ENCODE results near the gene HOXA9.

The HOXA9 gene

GRCh38 chr7:27151341-27151930, 13.9 kb downstream of the HOXA9 start:
- Histone ChIP-seq H3K36me3 (ENCODE audit: control insufficient read depth in 1 of 2, insufficient read depth in 2 of 2, low read length in 2 of 2) (no peaks in the 10 kb centered on the region), H3K9me3 (ENCODE audit: control insufficient read depth in 1 of 2, low read length in 2 of 2) (no peaks in the 10 kb centered on the region), H3K9ac (ENCODE audit: low read depth in 1 of 2, low read length in 2 of 2) (no peak overlapping the region), H3K4me1 (ENCODE audit: control insufficient read depth in 1 of 2, insufficient read depth in 2 of 2, low read length in 2 of 2) (peaks cover 29 to 45% of the 10 kb centered on the region in 2 donors), H3K27ac (ENCODE audit: low read depth, low read length) (peak overlapping the region; percentile 67), H3K4me3 (ENCODE audit: low read depth in 1 of 2, low read length in 2 of 2) (peak overlapping the region; percentile 56 to 60), H3K27me3 (ENCODE audit: control insufficient read depth in 1 of 2, insufficient read depth in 2 of 2, low read length in 2 of 2) (peaks cover 92 to 95% of the 10 kb centered on the region in 2 donors)

DNA sequence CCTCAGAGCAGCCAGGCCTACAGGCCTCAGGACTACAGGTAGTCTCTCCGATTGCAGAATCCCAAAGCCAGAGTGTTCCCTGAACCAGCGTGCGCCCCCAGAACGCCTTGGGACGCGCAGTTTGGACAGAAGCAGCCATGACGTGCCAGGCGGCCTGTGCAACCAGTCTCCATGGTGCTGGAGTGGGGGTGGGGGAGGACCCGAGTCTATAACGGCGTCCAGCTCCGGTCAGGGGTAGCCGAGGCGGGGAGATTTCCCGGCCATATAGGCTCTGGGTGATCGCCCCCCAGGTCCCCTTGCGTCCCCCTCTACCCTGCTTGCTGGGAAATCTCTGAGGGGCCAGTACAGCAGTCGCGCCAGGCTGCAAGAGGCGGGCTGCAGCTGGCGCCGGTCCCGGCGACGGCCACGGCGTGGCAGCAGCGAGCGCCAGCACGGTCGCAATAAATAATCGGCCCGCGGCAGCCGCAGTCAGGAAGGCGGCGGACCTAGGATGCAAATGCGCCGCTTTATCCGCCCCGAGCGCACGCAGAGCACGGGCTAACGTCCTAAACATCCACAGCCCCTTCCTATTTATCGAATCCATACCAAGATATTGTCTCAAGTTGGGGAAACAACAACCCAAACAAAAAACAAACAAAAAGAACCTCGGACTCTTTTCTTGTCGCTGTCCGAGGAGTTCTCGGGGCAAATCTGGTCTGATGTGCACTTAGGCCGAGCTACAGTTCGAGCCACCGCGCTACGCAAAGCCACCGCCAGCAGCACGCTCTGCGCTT, 14.6 kb downstream of the HOXA9 start:
- H3K4me1 ChIP-seq (ENCODE audit: control insufficient read depth in 1 of 2, insufficient read depth in 2 of 2, low read length in 2 of 2) = peaks cover 29 to 40% of the 10 kb centered on the region in 2 donors
- H3K9me3 ChIP-seq (ENCODE audit: control insufficient read depth in 1 of 2, low read length in 2 of 2) = no peaks in the 10 kb centered on the region
- H3K4me3 ChIP-seq (ENCODE audit: low read depth in 1 of 2, low read length in 2 of 2) = peak overlapping the region; percentile 56 to 60
- H3K9ac ChIP-seq (ENCODE audit: low read depth in 1 of 2, low read length in 2 of 2) = no peak overlapping the region
- peak overlapping the region; percentile 64 for H3K27ac ChIP-seq (ENCODE audit: low read depth, low read length)
- H3K27me3 ChIP-seq (ENCODE audit: control insufficient read depth in 1 of 2, insufficient read depth in 2 of 2, low read length in 2 of 2) = peaks cover 92 to 94% of the 10 kb centered on the region in 2 donors
- H3K36me3 ChIP-seq (ENCODE audit: control insufficient read depth in 1 of 2, insufficient read depth in 2 of 2, low read length in 2 of 2) = no peaks in the 10 kb centered on the region

GRCh38 chr7:27149842-27150567, 15.3 kb downstream of the HOXA9 start:
- Histone ChIP-seq H3K27ac (ENCODE audit: low read depth, low read length) (peak overlapping the region; percentile 64), H3K9ac (ENCODE audit: low read depth in 1 of 2, low read length in 2 of 2) (no peak overlapping the region), H3K4me3 (ENCODE audit: low read depth in 1 of 2, low read length in 2 of 2) (peak overlapping the region; percentile 56 to 60), H3K27me3 (ENCODE audit: control insufficient read depth in 1 of 2, insufficient read depth in 2 of 2, low read length in 2 of 2) (peaks cover 90 to 93% of the 10 kb centered on the region in 2 donors), H3K4me1 (ENCODE audit: control insufficient read depth in 1 of 2, insufficient read depth in 2 of 2, low read length in 2 of 2) (peaks cover 25 to 37% of the 10 kb centered on the region in 2 donors), H3K36me3 (ENCODE audit: control insufficient read depth in 1 of 2, insufficient read depth in 2 of 2, low read length in 2 of 2) (no peaks in the 10 kb centered on the region), H3K9me3 (ENCODE audit: control insufficient read depth in 1 of 2, low read length in 2 of 2) (no peaks in the 10 kb centered on the region)

DNA sequence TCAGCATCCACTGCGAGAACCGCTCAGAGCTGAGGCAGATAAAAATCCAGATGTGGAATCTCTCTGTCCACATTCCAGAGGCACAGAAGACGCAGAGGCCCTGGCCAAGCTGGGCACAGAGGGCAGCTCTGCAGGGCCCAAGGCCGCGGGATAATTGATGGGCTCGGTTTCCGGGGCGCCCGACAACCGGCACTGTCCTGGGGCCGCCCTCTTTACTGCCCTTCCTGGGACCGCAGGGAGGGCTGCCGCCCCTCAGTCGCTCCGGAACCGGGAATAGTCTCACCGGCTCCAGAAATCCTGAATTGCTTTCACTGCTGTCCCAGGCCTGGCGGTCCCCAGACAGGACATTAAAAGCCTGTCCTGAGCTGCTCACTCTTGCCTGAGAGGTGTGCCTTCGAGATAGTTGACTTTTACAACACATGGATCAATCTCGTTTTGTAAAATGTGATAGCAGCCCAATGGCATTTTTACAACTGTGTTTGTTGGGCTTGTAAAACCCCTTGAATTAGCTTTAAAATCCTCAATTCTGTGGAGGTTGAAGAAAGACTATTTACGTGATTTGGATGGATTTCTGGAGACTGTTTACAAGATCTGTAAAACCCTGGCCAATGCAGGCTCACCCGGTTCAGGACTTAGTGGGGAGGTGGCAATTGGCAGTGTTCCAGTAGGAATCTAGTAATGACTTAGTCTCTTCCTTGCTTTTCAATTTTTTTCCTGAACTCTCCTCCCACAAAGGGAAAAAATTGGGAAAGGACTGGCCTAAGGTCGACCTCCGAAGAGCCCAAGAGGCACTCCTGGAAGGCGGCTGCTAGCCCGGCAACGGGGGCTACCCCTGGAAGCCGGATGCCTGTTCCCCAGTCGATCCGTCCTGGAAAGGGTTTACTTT, 16.3 kb downstream of the HOXA9 start:
- Histone ChIP-seq H3K4me3 (ENCODE audit: low read depth in 1 of 2, low read length in 2 of 2) (peak overlapping the region in 1 of 2 donors; percentile 36), H3K27ac (ENCODE audit: low read depth, low read length) (no peak overlapping the region), H3K9ac (ENCODE audit: low read depth in 1 of 2, low read length in 2 of 2) (no peak overlapping the region)

DNA sequence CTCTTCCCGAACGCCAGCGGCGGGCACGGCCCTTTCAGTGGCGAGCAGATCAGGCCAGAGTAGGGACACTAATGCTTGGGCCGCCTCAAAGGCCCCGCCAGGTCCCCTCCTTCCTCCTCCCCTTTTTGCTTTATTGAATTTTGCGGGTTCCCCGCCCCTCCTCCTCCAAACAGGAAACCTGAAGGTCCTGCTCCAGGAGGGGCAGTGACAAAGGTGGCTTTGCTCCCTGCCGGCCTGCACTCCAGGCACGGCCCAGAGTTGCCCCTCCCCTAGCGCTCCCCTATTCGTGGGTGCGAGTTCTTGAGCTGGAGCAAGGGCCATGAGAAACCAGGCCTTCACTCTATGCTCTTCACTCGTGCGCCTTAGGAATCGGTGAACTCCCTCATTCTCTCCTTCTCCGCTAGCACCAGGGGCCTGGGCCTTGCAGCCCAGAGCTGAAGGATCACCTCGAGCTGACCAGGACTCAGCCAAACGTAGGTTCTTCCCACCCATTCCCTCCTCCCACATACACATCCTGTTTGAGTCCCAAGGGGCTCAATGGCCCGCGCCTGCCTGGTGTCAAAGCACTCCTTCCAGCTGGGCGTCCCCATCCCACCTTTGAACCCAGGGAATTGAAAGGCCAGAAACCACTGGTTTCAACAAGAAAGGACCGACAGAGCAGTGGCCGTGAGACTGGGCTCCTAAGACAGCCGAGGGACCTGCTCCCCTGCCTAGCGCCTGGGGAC, 17.1 kb downstream of the HOXA9 start:
- Histone ChIP-seq H3K4me1 (ENCODE audit: control insufficient read depth in 1 of 2, insufficient read depth in 2 of 2, low read length in 2 of 2) (peaks cover 31 to 46% of the 10 kb centered on the region in 2 donors), H3K27me3 (ENCODE audit: control insufficient read depth in 1 of 2, insufficient read depth in 2 of 2, low read length in 2 of 2) (peaks cover 87 to 91% of the 10 kb centered on the region in 2 donors)

More for the DNA sequence above, 16.3 kb downstream of the HOXA9 start:
- peaks cover 89 to 93% of the 10 kb centered on the region in 2 donors for H3K27me3 ChIP-seq (ENCODE audit: control insufficient read depth in 1 of 2, insufficient read depth in 2 of 2, low read length in 2 of 2)
- no peaks in the 10 kb centered on the region for H3K9me3 ChIP-seq (ENCODE audit: control insufficient read depth in 1 of 2, low read length in 2 of 2)
- peaks cover 29 to 44% of the 10 kb centered on the region in 2 donors for H3K4me1 ChIP-seq (ENCODE audit: control insufficient read depth in 1 of 2, insufficient read depth in 2 of 2, low read length in 2 of 2)
- H3K36me3 ChIP-seq (ENCODE audit: control insufficient read depth in 1 of 2, insufficient read depth in 2 of 2, low read length in 2 of 2) = no peaks in the 10 kb centered on the region

GRCh38 chr7:27147199-27148030, 17.9 kb downstream of the HOXA9 start, which contains the start of gene HOXA6:
Gene HOXA6 (minus strand): TSS chr7:27147774. CDS start chr7:27147749, 25 bp downstream.
- no peaks in the 10 kb centered on the region for H3K36me3 ChIP-seq (ENCODE audit: control insufficient read depth in 1 of 2, insufficient read depth in 2 of 2, low read length in 2 of 2)
- no peak within 1 kb of the TSS for H3K9ac ChIP-seq (ENCODE audit: low read depth in 1 of 2, low read length in 2 of 2)
- H3K4me1 ChIP-seq (ENCODE audit: control insufficient read depth in 1 of 2, insufficient read depth in 2 of 2, low read length in 2 of 2) = peaks cover 28 to 44% of the 10 kb centered on the region in 2 donors
- peak within 1 kb of the TSS; percentile 17 to 36 for H3K4me3 ChIP-seq (ENCODE audit: low read depth in 1 of 2, low read length in 2 of 2)
- H3K27ac ChIP-seq (ENCODE audit: low read depth, low read length) = peak within 1 kb of the TSS; percentile 37
- H3K27me3 ChIP-seq (ENCODE audit: control insufficient read depth in 1 of 2, insufficient read depth in 2 of 2, low read length in 2 of 2) = peaks cover 87 to 89% of the 10 kb centered on the region in 2 donors
- H3K9me3 ChIP-seq (ENCODE audit: control insufficient read depth in 1 of 2, low read length in 2 of 2) = no peaks in the 10 kb centered on the region

More for the DNA sequence above, 17.1 kb downstream of the HOXA9 start:
- no peaks in the 10 kb centered on the region for H3K9me3 ChIP-seq (ENCODE audit: control insufficient read depth in 1 of 2, low read length in 2 of 2)
- no peak overlapping the region for H3K9ac ChIP-seq (ENCODE audit: low read depth in 1 of 2, low read length in 2 of 2)
- H3K27ac ChIP-seq (ENCODE audit: low read depth, low read length) = no peak overlapping the region
- H3K4me3 ChIP-seq (ENCODE audit: low read depth in 1 of 2, low read length in 2 of 2) = peak overlapping the region in 1 of 2 donors; percentile 36
- no peaks in the 10 kb centered on the region for H3K36me3 ChIP-seq (ENCODE audit: control insufficient read depth in 1 of 2, insufficient read depth in 2 of 2, low read length in 2 of 2)

DNA sequence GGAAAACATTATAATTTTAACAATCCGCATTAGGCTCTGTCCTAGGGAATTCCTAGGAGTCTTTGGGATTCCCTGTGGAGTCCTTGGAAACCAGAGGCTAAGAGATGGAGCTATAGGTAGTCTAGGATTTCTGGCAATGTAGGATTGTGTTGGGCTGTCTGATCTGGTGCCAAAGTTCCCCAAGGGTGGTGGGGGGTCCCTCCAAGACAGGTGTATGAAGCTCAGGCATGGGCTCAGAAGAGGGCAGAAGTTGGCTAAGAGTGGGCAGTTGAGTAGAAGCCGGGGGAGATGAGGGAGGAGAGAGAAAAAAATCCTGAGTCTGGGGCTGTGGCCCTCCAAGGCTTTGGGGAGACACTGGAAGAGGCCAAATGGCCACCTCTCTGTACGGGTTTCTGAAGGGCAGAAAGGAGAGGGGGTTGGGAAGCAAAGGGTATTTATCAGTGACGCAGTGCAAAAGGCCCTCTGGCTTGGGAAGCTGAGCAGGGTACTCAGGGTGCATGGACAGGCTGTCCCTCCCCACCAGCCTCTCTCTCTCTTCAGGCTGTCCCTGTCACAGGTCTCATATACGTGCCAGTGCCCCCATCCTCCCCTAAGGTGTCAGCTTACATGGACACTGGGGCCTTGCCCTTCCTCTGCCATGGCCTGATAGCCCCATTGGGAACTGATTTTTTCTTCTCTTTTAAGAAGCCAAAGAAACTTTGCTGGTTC, 18.7 kb downstream of the HOXA9 start:
- Histone ChIP-seq H3K27me3 (ENCODE audit: control insufficient read depth in 1 of 2, insufficient read depth in 2 of 2, low read length in 2 of 2) (peaks cover 87 to 89% of the 10 kb centered on the region in 2 donors), H3K36me3 (ENCODE audit: control insufficient read depth in 1 of 2, insufficient read depth in 2 of 2, low read length in 2 of 2) (no peaks in the 10 kb centered on the region), H3K9ac (ENCODE audit: low read depth in 1 of 2, low read length in 2 of 2) (no peak overlapping the region), H3K4me3 (ENCODE audit: low read depth in 1 of 2, low read length in 2 of 2) (no peak overlapping the region), H3K4me1 (ENCODE audit: control insufficient read depth in 1 of 2, insufficient read depth in 2 of 2, low read length in 2 of 2) (peaks cover 22 to 36% of the 10 kb centered on the region in 2 donors), H3K27ac (ENCODE audit: low read depth, low read length) (peak overlapping the region; percentile 37), H3K9me3 (ENCODE audit: control insufficient read depth in 1 of 2, low read length in 2 of 2) (no peaks in the 10 kb centered on the region)

DNA sequence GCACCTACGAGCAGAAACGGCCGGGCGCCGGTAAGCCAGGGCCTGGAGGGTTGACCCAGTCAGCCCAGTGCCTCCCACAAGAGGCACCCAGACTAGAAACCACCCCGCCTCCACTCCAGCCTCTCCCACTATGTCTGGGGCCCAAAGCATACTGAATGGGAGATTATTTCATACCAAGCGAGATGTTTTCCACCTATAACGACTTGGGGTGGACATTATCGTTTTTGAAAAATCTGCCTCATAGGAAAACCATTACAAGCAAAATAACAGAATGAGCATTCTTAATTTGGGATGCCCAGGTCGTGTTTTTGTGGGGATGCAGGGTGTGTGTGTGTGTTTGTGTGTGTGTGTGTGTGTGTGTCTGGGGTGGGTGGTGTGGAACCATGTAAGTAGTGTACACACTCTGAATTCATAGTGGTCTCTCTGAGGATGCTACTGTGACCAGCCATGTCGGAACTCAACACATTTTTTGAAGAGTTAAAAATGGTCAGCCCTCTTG, 19.4 kb downstream of the HOXA9 start:
- Histone ChIP-seq H3K27me3 (ENCODE audit: control insufficient read depth in 1 of 2, insufficient read depth in 2 of 2, low read length in 2 of 2) (peaks cover 85 to 89% of the 10 kb centered on the region in 2 donors), H3K36me3 (ENCODE audit: control insufficient read depth in 1 of 2, insufficient read depth in 2 of 2, low read length in 2 of 2) (no peaks in the 10 kb centered on the region), H3K4me3 (ENCODE audit: low read depth in 1 of 2, low read length in 2 of 2) (no peak overlapping the region), H3K9ac (ENCODE audit: low read depth in 1 of 2, low read length in 2 of 2) (no peak overlapping the region), H3K9me3 (ENCODE audit: control insufficient read depth in 1 of 2, low read length in 2 of 2) (no peaks in the 10 kb centered on the region), H3K4me1 (ENCODE audit: control insufficient read depth in 1 of 2, insufficient read depth in 2 of 2, low read length in 2 of 2) (peaks cover 15 to 30% of the 10 kb centered on the region in 2 donors), H3K27ac (ENCODE audit: low read depth, low read length) (no peak overlapping the region)

Data from duodenal mucosa (tissue), 2 donors.